CD4-positive, alpha-beta T cell treated with Interleukin-17A for 1 hour (primary cell): ENCODE measurements around the gene CAMKK2.
"Not testable (repeated sequence)": the region's sequence is repeated elsewhere in the genome, so short reads cannot be mapped to it uniquely, and the experiment has no call there.

ENCODE experiments used
- DNase-seq: peaks from one replicate; pipeline ENCODE4 v3.0.0-alpha.2; 2020

Gene CAMKK2

DNA sequence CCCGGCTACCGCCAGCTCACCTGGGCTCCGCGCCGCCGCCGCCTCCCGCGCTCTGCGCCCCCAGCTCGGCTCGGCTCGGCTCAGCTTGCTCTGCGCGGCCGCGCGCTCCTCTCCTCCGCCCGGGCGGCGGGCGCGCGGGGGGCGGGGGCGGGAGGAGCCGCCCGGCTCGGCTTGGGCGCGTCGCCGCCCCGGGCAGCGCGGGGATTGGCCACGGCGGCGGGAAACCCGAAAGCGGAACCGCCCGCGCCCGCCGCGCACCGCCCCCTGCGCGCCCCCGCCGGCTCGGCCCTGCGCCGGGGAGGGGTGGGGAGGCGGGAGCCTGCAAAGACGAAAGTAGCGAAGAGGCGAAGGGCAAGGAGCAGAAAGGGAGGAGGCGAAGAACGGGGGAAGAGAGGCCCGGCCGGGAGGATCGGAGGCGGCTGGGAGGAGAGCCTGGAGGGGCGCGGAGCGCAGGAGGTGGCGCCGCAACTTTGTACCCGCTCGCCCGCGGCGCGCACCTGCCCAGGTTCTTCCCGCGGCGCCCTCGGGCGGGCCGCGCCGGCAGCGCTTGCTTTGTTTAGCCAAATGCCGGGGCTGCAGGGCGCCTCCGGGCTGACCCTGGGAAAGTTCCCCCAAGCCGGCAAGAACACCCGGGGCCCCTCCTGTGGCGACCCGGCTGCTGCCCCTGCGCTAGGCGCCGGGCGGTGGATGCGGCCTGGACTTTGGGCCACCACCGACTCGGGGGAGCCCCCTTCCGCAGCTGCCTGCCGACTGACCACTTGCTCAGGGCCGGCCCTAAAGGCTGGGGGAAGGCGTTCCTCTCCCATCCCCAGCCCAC, at the start of gene CAMKK2:
CAMKK2 (minus strand) TSS at position 92 of the 817 bp plus-strand sequence. CDS start 22,183 bp downstream, outside the sequence.
- peak; percentile 90 for DNase-seq

DNA sequence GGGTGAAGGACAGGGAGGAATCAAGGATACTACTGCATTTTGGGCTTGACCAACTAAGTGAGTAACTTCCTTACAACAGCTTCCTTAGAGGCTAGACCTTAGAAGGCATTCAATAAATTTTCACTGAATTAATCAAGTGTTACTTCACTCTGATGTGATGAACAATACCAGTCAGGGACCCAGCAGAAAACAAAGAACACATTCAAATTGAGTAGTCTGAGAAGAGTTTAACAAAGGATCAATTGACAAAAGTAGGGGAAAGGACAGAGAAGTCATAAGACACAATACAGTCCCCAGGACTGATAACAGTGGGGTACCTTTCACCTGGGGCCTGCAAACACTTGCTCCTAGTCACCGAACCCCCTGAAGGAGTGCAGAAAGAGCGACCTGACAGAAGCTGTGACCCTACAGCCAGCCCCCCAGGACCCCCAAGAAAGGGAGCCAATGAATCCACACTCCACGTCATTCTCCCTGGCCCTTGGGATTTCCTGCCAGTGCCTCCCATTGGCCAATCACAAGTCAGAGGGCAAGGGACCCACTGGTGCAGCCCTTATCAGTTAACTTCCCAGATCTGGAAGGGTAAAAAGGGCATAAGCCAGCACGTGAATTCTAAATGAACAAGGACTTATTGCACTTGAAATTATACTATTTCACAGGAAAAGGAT, 48.8 kb upstream of the CAMKK2 start:
- no peak for DNase-seq

DNA sequence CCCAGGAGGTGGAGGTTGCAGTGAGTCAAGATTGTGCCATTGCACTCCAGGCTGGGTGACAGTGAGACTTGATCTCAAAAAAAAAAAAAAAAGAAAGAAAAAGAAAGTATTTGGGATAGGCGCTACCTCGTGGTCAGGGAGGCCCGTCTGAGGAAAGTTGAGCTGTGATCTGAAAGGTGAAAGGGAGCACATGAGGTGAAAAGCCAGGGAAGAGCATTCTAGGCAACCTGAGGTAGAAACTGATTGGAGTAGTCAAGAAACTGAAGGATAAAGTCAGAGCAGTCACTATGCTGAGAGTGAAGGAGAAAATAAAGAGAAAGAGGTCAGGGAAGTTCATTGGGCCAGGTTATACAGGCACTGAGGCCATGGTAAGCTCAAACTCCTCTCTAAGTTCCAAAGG, 48.0 kb upstream of the CAMKK2 start:
- no peak for DNase-seq

DNA sequence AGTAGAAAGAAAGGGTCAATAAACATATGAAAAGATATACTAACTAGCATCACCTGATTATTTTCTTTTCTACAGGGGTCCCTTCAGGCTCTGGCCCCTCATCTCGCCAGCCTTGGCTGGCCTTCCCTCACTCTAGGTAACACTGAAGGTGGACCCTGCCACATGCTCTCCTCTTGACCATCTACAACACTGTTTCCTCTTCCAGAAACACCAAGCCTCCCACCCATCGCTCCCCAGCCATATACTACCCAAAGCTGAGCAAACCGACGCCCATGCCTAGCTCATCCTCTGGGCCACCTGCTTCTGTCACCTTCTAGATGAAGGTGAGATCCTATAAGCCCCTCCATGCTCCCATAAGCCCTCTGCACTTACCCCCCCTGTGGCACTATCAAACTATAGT, 40.9 kb upstream of the CAMKK2 start:
- no peak for DNase-seq

DNA sequence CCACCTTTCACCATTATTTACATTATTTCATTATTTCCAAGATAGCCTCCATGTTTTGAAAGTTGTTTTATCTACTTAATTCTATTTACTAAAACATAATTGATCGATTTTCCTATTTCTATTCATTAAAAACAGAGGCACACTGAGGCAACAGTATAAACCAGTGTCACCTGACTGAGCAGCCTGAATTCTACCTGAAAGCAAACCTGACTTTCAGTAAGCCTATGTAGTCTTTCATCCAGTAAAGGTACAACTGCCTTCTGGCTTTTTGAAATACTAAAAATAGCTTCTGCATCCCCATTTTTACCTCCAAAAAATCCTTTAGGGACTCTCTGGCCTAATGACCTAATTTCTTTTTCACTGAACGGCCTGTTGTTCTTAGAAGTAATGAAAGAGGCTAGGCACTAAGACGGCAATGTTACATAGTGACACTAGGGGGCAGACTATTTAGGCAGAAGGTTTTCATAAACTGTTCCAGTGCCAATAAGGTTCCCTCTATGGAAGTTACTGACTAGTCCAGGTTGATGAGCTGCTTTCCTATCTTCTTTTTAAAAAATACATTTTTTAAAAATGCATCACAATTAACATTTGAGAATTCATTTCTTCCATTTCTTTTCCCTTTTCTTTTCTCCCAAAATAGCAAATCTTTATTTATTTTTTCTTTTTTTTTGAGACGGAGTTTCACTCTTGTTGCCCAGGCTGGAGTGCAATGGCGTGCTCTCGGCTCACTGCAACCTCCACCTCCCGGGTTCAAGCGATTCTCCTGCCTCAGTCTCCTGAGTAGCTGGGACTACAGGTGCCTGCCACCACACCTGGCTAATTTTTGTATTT, 38.2 kb upstream of the CAMKK2 start:
- DNase-seq, result peak; percentile 70

DNA sequence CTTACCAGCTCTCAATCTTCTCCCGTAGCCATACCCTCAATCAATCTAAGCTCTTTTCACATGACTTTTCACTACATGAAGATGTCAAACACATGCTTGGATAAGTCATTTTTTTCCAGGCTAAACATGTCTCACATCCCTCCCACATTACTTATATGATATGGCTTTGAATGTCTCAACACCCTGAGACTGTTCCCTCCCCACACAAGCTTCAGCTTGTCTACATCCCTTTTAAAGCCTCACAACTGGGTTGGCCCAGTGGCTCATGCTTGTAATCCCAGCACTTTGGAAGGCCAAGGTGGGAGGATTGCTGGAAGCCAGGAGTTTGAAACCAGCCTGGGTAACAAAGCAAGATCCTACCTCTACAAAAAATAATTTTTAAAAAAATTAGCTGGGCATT, 37.2 kb upstream of the CAMKK2 start:
- DNase-seq, result no peak

DNA sequence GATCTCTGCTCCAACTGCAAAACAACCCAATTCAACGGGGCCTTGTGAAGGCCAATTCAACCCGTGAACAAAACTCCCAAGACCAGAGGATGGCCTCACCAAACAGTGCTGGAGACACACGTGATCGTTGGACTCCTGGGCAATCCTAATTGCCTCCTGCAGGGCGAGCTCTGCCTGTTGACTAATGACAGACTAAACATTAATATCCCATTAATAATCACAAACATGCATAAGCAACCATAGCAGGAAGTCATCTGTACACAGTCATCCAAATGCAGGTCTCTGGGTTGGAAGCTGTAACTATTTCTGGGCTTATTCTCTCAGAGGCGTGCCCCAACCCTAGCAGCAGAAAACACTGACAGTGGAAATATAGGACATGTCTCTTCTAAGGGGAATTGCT, 34.7 kb upstream of the CAMKK2 start:
- DNase-seq, result no peak

DNA sequence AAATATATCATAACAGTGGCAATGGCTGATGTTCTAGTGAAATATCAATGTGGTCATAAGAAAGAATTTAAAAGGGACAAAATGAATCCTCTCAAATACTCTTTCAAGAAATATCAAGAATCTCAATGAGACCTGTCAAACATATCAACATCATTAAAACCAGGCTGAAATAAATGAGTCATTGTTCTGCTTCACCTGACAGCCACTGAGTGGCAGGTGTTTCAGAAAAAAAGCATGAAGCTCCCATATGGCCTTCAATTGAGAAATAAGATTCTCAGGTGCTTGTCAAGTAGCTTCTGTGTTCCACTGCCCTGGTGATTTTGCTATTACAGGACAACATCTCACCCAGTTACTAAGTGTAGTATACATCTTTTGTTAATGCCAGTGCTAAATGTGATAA, 34.2 kb upstream of the CAMKK2 start:
- no peak for DNase-seq

DNA sequence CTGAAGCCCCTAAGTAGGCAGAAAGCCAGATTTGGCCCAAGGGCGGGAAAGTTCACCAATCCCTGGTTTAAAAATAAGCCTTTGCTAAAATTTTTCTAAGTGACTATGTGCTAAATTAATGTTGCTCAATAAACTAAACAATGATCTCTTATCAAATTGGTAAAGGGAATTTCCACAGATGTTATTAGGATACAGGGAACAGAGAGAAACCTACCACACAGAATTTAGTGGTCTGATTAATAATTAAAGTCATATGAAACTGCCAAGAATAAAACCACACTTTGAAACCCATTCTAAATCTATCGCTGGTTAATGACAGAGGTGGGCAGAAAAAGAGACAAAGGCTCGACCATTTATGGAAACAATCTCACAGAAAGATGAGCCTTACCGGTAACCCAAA, 33.7 kb upstream of the CAMKK2 start:
- DNase-seq, result no peak

DNA sequence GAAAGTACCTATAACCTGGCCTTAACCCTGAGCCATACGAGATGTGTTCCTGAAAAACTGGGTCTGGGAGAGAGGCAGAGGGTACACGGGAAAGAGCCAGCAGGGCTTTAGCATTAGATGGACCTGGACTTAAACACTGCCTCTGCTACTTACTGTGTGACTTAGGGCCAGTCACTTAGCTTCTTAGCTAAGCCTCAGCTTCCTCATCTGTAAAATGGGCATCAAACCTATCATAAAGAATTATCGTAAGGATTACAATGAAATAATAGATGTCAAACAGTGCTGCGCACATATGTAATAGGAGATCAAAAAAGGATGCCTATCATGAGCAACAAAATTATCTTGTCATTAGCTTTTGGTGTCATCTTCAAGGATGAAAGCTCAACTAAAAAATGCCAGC, 32.1 kb upstream of the CAMKK2 start:
- no peak for DNase-seq

DNA sequence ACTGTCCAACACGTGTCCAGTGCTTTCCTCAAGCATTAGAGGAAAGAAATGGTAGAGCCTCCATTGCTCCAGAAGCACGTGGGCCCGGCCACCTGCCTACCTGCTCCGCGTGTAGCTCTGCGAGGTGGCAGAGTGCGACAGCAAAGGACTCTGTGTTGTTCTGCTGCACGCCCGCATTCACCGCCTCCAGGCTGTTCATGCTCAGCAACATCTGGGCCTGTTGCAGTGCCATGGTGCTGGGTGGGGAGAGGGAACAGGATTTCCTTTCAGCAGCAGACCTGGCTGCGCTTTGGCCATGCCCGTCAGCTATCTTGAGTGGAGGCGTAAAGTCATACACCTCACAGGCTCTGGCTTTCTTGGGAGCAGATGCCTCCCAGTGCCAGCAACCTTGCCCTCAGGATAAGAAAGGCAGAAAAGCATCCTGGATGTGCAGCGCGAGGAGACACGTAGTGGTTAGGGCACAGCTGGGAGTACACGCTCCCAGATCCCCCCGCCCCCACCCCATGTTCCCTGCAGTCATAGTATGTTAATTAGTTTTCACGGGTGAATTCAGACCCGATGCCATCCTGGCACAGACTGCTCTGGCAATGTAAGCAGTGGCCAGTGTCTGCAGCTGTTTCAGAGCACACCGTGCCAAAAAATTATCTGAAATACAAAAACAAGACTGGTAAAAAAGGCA, 30.6 kb upstream of the CAMKK2 start:
- no peak for DNase-seq

DNA sequence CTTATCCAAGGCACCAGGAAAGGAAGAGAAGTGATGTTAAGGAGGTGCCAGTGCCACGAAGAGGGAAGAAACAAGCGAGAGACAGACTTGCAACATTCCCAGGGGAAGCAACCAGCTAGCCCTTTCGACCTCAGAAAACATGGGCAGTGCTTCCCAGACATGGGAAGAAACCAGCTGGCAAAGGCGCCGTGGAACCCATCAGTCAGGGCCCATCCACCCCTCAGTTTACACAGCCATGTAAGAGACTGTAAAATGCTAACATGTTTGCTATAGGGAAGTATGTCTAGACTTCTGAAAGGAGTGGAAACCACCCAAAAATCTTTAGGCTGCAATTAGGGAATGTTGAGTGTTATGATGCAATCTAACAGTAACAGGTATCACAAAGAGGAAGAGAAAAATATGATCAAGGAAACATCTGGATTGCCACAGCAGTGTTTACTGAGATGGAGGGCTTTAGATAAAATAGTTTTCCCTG, 29.4 kb upstream of the CAMKK2 start:
- DNase-seq, result no peak

DNA sequence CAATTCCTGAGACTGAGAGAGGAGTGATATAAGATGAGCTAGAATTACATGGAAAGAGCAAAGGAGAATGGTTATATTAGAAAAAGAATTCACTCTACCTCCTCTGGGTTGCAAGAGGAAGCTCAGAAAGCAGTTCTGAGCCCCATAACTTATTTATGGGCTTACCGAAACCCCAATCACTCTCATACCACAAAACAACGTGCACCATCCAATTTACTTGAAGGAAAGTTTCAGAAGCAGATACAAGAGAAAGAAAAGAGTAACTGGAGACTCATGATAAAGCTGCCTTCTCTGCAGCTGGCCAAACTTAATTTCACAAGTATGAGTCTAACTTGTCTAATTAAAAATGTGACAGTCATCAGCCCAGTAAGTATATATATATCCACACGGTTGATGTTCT, 27.4 kb upstream of the CAMKK2 start:
- DNase-seq, result no peak

DNA sequence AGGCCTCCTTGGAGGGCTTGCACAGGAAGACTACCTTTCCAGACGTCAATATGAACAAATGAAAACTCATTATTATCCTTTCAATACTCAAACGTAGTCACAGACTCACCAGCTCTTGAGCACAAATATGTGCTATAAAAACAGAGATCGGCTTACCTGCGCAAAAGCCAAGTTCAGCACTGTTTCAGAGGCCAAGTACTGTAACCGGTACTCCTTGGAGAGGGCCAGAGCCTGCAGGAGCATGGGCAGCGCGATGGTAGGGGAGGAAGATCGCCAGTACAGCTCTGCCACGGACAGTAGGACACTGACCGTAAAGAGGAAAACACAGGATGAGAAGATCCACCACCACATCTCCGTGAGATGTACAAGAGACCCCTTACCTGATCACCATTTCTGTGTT, 21.6 kb upstream of the CAMKK2 start:
- no peak for DNase-seq

DNA sequence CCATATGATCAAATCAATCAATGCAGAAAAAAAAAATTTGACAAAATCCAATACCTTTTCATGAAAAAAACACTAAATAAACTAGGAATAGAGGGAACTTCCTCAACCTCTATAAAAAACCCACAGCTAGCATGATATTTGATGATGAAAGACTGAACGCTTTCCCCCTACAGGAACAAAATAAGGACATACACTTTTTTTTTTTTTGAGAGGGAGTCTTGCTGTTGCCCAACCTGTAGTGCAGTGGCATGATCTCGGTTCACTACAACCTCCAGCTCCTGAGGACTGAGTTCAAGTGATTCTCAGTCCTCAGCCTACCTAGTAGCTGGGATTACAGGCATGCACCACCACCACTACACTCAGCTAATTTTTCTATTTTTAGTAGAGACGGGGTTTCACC, 17.9 kb upstream of the CAMKK2 start:
- no peak for DNase-seq

DNA sequence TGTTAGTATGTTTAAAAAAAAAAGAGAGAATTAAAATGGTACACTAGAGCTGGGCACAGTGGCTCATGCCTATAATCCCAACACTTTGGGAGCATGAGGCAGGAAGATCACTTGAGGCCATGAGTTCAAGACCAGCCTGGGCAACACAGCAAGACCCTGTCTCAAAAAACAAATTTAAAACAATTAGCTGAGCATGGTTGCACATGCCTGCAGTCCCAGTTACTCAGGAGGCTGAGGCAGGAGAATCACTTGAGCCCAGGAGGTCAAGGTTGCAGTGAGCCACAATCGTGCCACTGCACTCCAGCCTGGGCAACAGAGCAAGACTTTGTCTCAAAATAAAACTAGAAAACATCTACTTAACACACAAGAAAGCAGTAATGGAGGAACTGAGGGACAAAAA, 13.7 kb upstream of the CAMKK2 start:
- not testable (repeated sequence) for DNase-seq

DNA sequence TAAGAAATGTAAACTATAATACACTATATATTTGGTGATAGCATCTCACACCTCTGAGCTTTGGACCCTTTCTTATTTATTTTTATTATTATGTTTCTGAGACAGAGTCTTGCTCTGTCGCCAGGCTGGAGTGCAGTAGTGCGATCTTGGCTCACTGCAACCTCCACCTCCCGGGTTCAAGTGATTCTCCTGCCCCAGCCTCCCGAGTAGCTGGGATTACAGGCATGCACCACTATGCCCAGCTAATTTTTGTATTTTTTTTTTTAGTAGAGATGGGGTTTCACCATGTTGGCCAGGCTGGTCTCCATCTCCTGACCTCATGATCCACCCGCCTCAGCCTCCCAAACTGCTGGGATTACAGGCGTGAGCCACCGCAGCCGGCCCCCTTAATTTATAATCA, 10.9 kb upstream of the CAMKK2 start:
- DNase-seq, result not testable (repeated sequence)

DNA sequence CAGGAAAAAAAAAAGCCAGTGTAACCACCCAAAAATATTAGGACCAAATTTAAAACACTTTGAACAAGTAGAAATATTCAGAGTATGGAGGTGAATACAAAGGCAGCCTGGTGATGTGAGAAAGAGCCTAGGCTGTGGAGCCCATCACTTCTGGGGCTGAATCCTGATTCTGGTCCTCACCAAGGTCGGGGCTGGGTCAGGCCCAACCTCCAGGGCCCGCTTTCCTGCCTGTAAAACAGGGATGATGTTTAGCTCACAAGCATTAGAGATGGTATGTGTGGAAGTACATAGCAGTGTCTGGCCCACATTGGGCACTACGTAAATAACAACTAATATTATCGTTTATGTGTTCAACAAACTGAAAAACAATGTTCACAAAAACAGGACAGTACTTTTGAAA, 7.8 kb upstream of the CAMKK2 start:
- no peak for DNase-seq

DNA sequence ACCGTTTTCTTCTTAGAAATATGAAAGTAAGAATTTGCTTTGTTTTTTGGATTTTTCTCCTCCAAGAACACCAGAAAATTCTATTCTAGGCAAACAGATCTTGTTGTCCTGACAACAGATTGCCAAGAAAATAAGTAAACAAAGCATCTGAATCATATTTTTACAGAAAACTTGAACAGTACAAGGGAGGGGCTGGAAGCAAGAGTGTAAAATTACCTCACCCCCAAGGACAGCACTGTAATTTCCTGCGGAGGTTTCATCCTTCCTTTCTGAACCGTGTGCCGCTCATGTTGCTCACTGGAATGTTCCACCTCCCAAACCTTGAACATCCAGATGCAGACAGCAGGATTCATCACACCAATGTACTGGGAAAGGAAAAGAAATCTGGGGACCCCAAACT, 5.4 kb upstream of the CAMKK2 start:
- no peak for DNase-seq

DNA sequence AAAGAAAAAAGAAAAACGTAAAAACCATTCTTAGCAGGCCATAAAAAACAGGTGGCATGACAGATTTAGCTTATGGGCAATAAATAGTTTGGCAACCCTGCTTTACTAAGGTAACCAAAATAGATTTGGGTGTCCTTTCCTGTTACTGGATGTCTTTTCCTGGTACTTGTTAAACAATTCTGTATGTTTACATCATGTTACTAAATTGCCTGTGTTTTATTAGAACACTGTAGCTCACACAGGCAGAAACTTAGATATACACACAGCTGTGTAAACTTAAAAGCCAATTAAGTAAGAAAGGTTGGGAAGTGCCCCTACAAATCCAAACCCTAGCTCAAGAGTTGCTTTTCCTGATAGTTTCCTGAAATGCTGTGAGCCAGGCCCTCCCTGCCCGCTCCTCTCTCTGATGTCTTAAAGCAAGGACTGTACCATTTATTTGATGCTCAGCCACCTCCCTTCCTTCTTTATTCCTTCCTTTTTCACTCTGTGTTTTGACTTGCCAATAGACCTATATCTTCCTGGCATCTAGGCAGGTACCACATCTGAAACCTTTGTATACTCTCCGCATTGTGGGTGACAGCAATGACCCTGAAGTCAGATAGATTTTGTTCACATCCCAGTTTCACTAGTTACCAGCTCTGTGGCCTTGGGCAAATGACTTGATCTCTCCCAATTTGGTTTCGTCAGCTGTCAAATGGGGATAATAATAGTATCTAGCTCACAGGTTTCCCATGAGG, 3.7 kb upstream of the CAMKK2 start:
- no peak for DNase-seq

DNA sequence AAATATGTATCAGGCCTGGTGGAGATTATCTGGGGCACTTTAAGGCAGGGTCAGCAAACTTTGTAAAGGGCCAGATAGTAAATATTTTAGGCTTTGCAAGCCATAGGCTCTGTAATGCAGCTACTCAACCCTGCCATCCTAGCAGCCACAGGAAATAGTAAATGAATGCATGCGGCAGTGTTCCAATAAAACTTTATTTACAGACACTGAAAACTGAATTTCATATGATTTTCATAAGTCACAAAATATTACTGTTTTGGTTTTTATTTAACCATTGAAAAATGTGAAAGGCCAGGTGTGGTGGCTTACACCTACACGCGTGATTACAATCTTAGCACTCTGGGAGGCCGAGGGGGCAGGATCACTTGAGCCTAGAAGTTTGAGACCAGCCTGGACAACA, 3.2 kb upstream of the CAMKK2 start:
- no peak for DNase-seq

DNA sequence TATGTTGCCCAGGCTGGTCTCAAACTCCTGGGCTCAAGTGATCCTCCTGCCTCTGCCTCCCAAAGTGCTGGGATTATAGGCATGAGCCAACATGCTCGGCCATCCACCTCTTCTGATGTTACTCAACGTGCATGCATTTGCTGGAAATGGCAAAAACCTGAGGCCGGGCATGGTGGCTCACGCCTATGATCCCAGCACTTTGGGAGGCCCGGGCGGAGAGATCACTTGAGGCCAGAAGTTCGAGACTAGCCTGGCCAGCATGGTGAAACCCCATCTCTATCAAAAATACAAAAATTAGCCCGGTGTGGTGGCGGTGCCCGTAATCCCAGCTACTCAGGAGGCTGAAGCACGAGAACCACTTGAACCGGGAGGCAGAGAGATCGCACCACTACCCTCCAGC, 1.9 kb upstream of the CAMKK2 start:
- not testable (repeated sequence) for DNase-seq
